NCI-H128 (cell line): ENCODE measurements around the gene AFG1L.
"Not testable (repeated sequence)": the region's sequence is repeated elsewhere in the genome, so short reads cannot be mapped to it uniquely, and the experiment has no call there.

Source experiments
- DNase-seq: peaks from one replicate; lab custom pipeline; 2025; ENCODE audit not compliant: unreplicated experiment; lab: John Stamatoyannopoulos, UW

The AFG1L gene

DNA sequence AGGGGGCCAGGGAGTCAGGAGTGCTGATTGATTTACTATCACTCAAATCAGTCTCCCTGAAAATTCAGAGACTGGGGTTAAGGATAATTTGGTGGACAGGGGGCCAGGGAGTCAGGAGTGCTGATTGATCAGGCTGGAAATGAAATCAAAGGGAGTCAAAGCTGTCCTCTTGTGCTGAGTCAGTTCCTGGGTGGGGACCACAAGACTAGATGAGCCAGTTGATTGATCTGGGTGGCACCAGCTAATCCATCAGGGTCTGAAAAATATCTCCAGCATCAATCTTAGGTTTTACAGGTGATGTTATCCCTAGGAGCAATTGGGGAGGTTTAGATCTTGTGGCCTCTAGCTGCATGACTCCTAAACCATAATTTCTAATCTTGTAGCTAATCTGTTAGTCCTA lies 6.1 kb upstream of the AFG1L start:
- DNase-seq = no peak

DNA sequence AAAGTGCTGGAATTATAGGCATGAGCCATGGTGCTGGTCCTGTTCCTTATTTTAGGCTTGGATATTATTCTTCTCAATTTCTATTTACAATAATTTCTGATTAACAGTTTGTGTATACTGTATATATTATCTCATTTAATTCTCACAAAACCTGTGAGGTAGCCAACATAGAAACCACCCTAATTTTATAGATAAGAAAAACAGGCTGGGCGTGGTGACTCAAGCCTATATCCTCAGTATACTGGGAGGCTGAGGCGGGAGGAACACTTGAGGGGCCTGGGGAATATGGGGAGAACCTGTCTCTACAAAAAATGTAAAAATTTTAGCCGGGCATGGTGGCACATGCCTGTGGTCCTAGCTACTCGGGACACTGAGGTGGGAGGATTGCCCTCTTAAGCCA lies 3.8 kb upstream of the AFG1L start:
- DNase-seq = no peak

DNA sequence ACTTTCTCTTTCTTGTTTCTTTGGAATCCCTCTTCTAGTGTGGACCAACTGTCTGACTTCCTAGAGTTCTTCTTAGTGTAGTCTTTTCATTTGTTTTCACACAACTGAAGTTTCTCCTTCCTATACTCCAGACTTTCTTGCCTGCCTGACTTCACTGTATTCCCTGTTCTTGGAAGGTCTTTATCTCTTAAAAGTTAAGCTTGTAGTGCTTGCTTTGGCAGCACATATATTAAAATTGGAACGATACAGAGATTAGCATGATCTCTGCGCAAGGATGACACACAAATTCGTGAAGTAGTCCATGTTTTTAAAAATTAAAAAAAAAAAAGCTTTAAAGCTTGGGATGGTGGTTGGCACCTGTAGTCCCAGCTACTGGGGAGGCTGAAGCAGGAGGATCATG lies 2.3 kb upstream of the AFG1L start:
- DNase-seq = not testable (repeated sequence)

DNA sequence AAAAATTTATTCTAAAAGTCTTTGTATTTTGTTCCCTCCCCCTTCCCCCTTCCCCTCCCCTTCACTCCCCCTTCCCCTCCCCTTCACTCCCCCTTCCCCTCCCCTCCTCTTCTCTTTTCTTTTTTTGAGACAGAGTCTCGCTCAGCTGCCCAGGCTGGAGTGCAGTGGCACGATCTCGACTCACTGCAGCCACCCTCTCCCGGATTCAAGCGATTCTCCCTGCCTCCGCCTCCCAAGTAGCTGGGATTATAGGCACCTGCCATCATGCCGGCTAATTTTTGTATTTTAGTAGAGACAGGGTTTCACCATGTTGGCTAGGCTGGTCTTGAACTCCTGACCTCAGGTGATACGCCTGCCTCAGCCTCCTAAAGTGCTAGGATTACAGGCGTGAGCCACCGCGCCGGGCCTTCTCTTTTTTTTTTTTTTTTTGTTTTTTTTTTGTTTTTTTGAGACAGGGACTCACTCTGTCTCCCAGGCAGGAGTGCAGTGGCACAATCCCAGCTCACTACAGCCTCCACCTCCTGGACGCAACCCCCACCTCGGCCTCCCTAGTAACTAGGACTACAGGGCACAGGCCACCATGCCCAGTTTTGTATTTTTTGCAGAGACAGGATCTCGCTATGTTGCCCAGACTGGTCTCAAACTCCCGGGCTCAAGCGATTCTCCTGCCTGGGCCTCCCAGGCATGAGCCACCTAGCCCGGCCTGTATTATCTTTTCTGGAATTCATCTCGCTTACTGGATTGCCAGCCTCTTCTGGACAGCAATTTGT lies 1.1 kb upstream of the AFG1L start:
- DNase-seq = no peak

DNA sequence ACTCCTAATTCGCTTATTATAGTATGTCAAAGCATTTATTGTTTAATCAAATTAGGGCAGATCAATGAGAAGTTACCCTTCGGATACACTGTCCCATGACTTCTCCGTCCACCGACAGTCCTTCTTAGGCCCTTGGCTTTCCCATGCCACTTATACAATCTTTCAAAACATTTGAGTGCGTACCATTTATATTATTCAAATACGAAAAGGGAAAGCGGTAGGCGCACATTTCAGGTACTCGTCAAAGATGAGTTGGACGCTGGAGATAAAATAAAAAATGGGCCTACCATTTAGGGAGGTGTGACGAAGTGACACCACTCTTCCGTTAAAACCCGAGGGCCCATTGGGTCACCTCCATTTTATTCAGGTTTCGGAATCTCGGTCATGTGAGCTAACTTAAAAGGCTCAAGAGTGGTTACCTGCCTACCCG lies 542 bp upstream of the AFG1L start:
- DNase-seq = no peak

DNA sequence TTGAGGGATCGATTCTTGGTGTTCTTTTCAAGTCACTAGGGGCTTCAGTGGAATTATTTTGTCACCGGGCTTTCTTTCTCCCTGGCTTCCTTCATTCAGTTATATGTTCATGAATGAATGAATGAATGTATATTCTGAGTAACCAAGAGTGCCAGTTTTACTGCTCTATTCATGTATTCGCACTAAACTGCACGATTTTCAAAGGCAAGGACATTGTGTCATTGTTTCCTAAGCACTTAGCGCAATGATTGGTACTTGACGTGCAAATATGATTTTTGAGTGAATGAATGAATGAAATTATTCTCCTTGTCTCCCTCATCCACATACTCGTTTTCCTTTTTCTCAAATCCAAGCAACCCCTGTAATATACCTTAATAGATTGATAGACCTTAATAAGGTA lies 822 bp downstream of the AFG1L start:
- DNase-seq = no peak

DNA sequence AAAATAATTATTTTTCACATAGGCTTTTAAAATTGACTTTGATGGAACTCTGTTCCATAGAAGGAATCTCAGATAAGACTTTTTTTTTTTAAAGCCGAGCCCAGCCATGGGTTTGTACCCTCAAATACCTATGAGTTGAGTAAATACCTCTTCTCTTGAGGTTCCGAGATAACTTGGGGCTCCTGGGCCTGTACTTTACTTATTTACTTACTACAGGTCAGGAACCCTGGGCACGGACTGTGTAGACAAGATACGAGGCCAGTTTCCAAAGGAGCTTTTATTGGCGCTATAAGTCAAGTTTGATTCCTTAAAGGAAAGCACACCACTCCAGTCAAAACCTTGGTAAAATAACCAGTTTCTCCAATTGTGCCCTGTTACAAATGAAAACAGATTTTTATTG lies 7.5 kb downstream of the AFG1L start:
- no peak for DNase-seq

DNA sequence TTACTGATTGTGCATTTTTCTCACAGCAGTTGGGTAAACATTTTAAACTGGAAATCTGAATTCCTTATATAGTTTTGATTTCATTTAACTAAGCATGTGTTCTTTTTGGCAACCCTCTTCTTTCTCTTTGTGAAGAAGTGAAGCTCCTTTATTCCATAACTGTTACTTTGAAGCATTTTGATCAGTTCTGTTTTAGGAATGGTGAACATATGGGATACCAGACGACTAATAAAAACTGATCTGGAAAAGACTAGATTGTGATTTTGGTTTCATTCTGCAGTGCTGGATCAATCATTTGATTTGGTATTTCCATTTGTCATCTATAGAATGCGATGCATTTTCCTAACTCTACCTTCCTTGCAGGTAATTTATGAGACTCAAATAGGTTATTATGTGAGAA lies 9.8 kb downstream of the AFG1L start:
- no peak for DNase-seq

DNA sequence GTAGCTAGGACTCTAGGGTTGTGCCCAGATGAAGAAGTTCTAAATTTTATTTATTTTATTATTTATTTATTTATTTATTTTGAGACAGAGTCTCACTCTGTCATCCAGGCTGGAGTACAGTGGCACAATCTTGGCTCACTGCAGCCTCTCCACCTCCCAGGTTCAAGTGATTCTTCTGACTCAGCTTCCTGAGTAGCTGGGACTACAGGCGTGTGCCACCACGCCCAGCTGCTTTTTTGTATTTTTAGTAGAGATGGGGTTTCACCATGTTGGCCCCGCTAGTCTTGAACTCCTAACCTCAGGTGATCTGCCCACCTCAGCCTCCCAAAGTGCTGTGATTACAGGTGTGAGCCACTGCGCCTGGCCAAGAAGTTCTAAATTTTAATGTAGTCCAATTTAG lies 13.8 kb downstream of the AFG1L start:
- DNase-seq = not testable (repeated sequence)

DNA sequence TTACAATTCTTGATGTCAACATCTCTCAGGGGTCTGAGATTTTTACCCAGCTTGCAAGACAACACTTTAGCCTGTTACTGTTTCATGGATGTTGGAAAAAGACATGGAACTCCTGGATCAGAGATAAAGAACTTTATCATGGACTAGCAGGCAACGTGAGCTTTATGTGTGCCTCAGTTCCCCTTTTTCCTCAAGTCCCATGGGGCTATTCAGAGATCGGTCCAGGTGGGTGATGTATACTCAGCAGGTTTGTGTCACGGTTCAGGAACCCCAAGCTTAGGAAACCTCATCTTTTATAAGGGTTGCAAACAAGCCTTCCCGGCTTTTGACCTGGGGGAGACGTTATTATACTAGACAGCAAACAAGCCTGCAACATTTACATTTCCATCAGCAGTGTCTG lies 15.0 kb downstream of the AFG1L start:
- DNase-seq = no peak

DNA sequence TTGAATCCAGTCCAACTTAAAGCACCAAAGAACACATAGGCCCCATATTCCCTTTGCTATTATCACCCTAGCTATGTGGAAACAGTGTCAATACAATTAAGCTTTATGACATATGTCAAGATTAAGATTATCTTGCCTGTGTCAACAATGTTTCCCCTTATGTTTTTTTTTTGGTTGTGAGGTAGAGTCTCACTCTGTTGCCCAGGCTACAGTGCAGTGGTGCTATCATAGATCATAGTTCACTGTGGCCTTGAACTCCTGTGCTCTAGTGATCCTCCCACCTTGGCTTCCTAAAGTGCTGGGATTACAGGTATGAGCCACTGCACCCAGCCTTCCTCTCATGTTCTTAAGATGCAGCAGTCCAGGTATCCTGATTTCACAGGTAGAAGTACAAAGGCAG lies 17.8 kb downstream of the AFG1L start:
- DNase-seq = no peak

DNA sequence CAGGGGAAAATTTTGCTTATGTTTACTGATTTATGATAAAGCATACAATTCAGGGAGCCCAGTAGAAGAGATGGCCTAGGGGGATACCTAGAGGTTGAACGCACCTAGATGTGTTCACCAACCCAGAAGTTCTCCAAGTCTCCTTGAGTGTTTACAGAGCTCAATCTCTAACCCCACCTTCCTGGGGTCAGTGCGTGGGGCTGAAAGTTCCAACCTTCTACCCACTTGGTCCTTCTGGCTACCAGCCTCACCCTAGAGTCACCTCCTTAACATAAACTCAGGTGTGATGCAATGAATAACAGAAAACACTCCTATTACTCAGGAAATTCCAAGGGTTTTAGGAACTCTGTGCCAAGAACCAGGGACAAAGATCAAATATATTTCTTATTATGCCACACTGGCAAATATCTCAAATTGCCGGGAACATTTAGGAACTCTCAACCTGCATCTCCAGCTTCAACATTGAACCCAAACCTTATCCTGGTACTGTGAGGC lies 26.4 kb downstream of the AFG1L start:
- DNase-seq = no peak

DNA sequence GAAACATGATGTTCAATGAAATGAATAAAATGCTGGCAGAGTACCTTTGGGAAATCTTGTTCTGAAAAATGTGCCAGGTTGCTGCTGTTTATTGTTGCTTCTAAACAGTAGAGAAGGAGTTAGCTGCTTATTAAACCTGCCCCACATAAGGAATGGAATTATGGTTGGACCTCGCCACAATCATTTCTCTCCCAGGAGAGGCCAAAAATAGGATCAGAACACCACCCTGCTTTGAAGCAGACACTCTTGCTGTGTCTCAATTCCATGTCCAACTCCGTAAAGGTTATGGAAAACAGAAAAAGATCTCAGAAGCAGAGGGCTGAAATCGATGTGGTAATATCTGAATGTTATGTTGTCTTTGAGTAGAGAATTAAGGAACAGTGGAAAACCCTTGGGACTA lies 27.9 kb downstream of the AFG1L start:
- no peak for DNase-seq

DNA sequence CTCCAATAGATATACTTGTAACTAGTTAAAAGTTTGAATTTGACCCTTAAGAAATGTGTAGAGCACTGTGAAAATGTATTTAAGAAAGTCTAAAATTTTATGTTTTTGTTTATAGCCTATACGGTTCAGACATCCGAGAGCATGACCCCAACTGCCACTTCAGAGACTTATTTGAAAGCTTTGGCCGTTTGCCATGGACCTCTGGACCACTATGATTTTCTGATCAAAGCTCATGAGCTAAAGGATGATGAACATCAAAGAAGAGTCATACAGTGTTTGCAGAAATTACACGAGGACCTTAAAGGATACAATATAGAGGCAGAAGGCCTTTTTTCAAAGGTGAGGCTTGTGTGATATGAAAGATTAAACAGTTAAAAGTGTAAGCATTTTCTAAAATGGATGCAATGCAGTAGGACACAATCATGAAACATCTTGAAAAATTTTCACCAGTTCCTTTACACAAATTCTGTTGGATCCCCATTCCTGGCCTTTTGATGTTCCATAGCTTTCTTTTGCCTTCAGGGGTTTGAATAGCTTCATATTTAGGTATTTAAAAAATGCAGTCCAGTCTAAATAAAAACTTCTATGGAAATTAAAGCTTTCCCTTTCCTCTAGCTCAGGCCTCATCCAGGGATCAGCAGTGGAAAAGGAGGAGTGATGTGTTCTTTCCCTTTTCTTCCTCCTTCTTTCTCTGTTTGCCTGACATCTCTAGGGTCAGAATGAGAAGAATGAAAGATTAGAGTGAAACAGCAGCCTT lies 29.0 kb downstream of the AFG1L start:
- no peak for DNase-seq

DNA sequence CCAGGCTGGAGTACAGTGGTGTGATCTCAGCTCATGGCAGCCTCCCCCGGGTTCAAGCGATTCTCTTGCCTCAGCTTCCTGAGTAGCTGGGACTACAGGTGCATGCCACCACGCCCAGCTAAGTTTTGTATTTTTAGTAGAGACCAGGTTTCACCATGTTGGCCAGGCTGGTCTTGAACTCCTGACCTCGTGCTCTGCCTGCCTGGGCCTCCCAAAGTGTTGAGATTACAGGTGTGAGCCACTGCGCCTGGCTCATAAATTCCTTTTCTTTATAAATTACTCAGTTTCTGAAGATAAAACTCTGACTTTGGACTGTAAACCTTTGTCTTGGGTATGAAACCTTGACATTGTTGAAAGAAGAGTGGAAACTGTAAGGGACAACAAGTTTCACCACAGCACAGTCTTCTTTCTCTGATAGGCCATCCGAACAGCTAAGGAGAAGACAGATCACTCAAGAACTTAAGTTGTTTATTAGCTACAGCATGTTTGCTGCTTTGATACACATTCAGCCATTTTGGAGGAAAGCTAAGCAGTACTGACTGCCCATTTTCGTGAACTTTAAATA lies 35.4 kb downstream of the AFG1L start:
- DNase-seq = not testable (repeated sequence)

DNA sequence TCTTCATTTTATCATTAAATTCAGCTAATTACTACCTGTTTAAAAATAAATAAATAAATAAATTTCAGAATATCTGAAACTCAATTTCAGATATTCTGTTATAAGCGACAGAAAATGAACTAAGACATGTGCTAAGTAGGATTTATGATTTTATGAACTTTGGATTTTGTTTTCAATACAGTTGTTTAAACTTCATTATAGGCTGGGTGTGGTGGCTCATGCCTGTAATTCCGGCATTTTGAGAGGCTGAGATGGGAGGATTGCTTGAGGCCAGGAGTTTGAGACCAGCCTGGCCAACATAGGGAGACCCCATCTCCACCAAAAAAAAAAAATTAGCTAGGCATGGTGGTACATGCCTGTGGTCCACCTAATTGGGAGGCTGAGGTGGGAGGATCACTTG lies 36.0 kb downstream of the AFG1L start:
- no peak for DNase-seq

DNA sequence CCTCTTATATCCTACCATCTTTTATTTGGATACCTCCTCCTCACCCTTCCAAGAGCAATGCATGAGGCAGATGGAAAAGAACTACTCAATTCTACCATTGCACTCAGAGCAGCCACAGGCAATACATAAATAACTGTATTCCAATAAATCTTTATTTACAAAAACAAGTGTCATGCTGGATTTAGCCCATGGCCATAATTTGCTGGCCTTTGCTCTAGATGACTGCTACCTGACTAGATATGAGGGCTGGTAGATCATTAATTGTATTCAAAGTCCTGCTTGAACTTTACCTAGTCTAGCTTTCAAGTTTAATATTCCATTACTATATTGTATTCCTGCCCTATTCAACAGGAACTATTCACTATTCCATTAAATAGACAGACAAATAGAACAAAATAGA lies 37.1 kb downstream of the AFG1L start:
- no peak for DNase-seq

DNA sequence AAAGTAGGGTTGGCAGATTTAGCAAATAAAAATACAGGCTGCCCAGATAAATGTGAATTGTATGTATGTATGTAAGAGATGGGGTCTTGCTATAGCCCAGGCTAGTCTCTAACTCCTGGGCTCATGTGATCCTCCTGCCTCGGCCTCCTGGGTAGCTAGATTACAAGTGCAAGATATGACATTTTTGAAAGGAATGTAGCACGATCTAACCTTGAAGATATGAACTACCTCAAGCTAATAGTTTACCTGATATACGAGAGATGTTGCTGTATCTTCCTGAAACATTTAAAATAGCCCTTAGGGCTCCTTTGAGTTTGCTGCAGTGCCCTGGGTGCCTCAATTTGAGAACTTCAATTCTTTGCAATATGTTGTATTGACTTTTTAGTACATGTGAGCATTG lies 42.1 kb downstream of the AFG1L start:
- DNase-seq = no peak

DNA sequence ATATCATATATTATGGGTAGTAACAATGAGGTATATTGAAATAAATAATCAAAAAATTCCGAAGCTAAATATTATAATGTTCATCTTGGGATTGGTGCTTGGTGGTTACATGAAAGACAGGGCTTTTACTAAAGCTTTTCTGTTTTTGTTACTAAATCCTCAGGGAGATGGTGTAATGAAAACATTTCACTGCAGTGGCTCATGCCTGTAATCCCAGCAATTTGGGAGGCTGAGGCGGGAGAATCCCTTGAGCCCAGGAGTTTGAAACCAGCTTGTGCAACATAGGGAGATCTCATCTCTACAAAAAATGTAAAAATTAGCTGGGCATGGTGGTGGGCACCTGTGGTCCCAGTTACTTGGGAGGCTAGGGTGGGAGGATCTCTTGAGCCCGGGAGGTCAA lies 42.9 kb downstream of the AFG1L start:
- no peak for DNase-seq

DNA sequence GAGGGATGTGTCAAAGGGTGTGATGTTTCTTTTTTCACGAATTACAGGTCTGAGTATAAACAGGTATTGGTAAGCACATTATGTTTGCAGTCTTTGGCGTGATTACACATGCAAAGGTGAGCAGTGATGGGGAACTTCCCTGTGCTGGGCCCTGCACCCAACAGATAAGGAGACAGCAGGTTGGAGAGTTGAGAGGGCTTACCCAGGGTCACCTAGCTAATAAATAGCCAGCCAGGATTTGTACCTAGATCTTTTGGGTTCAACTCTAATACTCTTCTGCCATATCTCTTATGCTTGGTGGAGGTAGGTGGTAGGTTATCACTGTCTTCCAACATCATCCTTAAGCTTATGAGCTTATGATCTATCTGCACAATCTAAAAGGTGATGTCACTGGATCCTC lies 46.5 kb downstream of the AFG1L start:
- no peak for DNase-seq

DNA sequence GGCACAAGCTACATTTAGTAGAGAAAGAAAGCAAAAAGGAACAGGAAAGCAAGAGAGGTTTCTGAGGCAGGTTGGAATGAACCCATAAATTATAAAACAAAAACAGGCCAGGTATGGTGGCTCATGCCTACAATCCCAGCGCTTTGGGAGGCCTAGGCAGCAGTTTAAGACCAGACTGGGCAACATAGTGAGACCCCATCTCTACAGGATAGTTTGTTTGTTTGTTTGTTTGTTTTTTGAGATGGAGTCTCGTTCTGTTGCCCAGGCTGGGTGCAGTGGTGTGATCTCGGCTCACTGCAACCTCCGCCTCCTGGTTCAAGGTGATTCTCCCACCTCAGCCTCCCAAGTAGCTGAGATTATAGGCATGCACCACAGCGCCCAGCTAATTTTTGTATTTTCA lies 49.0 kb downstream of the AFG1L start:
- no peak for DNase-seq

DNA sequence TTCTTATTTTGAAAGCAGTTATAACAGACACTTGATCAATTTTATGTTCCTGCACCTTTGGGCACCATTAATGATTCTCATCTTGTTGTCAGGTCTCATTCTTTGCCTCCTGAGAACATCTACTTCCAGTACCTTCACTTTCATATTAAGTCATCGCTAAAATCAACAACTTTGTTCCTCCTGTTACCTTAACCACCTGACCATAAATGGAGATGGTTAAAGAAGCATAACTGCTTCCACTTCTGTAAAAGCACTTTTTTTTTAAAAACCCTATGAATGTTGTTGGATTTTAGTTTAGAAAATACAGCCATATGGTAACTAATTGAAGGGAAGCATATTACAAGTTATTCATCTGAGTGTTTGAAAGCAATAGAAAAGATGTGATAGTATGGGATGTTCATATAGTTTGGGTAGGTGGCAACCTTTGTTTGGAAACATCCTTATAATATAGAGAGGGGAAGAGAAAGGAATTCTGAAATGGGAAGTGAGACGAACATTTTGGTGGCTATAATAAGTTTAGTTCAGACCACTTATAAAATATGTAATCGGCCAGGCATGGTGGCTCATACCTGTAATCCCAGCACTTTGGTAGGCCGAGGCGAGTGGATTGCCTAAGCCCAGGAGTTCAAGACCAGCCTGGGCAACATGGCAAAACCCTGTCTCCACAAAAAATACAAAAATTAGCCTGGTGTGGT lies 53.9 kb downstream of the AFG1L start:
- DNase-seq = no peak
